Activated T-helper 9 cell treated with anti-CD3 and anti-CD28 coated beads, Interleukin-2, amount 50 U/mL, for 16 hours (primary cell): ENCODE measurements around the gene IFNLR1.

Experiments
- DNase-seq: peaks from one replicate; pipeline ENCODE4 v3.0.0-alpha.2; 2020; ENCODE audit warnings: low read depth

The IFNLR1 gene

DNA sequence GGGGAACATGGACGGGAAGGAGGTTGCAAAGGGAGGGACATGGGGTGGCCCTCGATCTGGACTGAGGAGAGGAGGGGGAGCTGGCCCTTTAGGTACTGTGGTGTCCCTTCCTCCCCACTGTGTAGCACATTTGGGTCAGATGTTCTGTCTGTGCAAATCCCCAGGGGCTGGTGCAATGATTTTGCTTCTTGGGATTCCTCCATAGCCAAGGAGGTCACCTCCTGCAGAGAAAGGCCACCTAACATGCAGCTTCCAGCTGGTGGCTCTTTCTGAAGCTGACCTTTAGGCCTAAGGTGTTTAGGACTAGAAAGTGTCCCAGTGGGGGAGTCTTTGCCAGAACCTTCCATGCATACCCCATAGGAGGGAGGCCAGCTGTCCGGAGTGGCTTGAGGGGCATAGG is 66.1 kb downstream of the IFNLR1 start:
- DNase-seq, result no peak

DNA sequence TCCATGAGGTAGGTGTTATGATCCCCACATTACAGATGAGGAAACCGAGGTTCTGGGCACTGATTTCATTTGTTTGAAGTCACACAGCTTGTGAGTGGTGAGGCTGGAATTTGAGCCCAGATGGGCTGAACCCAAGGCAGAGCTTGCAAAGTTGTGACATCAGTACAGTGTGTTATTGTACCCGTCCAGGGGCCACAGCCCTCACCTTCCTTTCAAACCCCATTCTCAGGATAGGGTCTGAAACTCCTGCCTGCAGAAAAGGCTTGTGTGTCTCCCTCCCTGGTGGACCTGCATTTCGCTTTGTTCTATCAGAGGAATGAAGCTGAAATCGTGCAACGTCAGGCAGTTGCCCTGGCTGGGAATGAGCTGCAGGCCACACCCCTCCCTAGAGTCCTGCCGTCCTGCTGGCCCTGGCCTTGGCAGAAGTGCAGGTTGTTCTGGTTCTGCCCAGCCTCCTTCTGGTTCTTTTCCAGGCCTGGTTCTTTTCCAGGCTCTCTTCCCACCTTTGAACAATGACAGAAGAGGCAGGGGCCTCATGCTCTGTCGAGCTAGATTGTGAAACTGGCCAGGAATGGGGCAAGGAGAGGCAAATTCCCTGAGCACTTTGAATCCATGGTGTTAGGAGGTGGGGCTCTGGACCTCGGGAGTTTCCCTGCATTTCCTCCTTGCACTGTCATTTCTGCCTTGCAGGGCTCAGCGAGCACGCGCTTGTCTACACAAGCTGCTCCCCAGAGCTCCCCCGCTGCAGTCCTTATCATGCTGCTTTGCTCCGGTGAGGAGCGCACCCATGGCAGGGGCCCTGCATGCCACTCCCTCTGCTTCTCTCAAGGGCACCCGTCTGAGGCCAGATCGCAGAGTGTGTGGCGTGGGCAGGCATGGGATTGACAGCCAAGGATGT is 67.0 kb downstream of the IFNLR1 start:
- no peak for DNase-seq

DNA sequence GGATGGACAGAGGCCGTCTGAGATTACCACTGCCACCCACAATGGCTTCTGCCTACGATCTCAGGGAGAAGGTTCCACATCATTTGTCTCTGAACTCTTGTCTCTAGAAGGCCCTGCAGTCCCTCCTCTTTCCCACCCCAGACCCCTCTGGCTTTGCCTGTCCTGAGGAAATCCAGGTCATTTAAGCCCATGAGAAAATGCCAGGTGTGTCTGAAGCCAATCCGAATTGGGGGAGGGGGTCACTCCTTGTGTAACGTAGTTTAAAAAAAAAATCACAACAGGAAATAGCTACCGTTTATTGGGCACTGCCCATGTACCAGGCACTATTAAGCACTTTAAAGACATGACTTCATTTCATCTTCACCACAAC is 67.6 kb downstream of the IFNLR1 start:
- no peak for DNase-seq

DNA sequence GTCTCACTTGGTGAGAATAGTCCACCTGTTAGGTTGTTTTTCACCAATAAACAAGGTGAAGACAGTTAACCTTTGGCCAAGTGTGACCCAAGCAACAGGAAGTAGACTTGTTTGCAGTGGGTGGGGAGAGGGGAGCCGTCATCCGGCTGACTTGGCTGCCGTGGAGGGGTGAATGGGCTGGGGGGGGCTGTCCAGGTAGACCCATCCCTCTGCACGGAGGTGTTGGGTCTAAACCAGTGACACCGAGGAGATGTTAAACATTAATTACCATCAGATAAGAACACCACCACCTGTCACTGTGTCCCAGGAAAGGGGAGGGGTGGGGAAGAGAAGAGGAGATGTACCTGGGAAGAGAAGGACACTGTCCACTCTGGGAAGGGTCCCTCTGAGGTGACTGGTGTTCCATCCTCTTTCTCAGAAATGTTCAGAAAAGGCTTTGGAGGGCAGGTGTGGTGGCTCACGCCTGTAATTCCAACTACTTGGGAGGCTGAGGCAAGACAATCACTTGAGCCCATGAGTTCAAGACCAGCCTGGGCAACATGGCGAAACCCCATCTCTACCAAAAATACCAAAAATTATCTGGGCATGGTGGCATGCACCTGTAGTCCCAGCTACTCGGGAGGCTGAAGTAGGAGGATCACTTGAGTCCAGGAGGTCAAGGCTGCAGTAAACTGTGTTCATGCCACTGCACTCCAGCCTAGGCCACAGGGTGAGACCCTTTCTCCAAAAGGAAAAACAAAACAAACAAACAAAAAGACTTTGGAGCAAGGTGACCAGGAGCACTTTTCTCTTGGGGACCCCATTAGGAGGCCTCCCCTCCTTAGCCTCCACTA is 68.5 kb downstream of the IFNLR1 start:
- DNase-seq, result no peak

DNA sequence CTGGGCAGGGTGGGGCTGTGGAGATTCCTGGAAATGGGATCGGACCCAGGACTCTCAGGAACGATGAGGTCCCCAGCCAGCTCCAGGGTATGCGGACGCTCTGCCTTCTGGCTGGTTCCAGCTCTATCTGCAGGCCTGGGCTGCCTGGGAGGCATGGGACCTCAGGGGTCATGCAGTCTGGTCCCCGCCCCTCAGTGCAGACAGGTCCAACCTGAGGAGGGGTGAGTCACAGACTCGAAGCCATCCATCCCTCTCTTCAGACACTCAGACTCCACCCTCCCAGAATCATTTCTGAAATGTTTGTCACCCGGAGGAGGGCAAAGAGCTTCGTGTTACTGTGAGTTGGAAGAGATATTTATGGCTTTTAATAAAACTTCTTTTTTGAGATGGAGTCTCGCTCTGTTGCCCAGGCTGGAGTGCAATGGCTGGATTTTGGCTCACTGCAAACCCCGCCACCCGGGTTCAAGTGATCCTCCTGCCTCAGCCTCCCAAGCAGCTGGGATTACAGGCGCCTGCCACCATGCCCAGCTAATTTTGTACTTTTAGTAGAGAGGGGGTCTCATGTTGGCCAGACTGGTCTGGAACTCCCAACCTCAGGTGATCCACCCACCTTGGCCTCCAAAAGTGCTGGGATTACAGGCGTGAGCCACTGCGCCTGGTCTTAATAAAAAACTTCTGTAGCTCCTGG is 69.2 kb downstream of the IFNLR1 start:
- no peak for DNase-seq

DNA sequence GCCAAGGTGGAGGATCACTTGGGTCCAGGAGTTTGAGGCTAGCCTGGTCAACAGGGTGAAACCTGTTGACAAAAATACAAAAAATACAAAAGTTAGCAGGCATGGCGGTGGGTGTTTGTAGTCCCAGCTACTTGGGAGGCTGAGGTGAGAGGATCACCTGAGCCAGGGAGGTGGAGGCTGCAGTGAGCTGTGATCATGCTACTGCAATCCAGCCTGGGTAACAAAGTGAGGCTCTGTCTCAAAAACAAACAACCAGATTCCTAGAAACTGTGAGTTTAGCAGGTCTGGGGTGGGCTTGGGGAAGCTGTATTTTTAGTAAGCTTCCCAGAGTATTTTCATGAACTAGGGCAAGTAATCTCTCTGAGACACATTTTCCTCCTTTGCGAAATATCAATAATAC is 70.0 kb downstream of the IFNLR1 start:
- no peak for DNase-seq

DNA sequence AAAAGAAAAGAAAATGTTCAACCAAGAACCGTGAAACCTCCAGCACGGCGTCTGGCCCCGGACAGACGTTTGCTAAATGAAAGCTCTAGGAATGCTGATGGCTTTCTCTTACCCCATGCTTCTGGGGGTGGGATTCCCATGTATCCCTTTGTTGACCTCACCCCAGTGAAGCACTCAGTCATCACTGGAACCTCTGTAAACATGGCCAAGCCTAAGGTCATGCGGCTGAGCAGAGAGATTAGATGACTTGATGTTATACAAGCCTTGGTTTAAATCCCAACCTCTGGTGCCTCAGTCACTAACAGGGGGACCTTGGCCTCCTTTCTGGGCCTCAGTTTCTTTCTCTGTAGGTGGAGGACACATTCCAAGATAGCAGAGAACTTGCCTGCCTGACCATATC is 72.3 kb downstream of the IFNLR1 start:
- no peak for DNase-seq

DNA sequence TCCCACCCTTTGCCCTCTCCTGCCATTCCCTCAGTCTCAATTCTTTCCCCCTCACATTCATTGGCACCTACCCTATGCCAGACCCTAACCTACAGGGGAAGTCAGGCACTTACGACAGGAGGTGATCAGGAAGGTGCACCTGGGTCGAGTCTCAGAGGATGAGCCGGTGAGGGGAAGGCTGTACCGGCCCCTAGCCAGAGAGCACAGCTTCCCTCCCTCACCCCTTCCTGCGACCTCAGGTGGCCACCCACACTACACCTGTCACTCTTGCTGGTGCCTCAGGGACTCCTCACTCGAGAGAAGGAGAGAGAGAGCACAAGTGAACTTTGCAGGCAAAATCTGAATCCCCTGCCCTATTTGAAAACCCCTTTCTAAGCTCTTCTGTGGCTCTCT is 73.5 kb downstream of the IFNLR1 start:
- no peak for DNase-seq

DNA sequence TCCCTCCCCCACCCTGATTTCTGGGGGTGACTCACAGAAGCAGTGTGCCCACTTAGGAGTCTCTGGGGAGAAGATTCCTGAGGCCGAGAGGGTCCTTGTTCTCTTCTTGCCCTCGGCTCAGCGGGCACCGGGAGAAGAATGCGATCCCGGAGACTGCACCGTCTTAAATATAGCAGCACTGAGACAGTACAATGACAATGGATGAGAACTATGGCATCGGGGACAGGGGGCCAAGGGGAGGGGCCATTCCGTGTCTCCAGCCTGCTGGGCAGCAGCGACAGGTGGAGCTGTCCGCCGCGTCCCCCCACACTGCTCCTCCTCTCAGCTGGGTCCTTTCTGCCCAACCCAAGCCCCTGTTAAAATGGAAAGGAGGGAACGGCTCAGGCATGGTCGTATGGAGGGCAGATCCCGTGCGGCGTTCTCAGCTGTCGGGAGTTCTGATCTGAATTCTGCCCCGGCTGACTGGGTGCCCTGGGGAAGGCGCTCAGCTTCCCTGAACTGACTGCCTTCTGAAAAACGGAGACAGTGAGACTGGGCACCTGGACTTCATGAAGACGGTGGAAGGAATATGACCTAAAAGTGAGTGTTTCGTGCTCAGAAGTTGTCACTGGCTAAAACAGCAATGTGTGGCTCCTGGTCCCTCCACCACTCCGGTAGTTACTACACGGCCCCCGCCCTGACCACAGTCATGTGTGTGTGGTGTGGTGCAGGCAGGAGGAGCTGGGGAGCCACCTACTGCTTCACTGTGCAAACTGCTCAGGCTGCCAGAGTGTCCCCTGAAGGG is 74.9 kb downstream of the IFNLR1 start, which contains the start of gene MYOM3:
TSS of gene MYOM3 (minus strand) at position 140 of the 784 bp plus-strand sequence. CDS start 3,499 bp downstream, outside the sequence.
- DNase-seq, result no peak

DNA sequence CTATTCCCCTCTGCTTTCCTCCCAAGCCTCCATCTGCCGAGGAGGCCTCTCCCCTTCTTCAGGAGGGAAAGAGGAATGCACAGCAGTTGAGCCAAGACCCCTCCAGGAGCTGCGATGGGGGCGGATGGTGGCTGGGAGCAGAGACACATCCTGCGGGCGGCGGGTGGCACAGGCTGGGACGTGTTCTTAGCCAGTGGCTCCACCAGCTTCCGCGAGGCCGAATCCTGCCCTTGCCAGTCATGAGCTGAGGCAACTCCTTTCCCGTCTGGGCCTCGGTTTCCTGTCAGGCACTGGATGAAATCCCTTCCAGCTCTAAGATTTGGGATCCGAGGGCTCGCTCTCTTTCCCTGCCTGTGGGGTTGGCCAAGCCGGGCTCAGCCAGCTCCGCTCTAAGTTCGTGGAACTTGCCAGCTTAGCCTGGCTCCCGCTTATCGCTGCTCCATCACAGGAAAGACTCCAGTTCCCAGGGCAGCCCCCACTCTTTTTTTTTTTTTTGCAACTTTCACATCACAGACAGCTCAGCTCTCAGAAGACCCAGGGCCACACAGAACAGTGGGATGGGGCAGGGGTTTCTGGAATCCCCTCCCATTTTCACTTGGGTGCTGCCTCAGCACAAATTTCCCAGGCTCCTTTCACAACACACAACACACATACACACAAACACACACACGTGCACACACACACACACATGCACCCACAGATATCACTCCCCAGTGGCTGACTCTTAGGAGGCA is 75.7 kb downstream of the IFNLR1 start:
- DNase-seq, result no peak

DNA sequence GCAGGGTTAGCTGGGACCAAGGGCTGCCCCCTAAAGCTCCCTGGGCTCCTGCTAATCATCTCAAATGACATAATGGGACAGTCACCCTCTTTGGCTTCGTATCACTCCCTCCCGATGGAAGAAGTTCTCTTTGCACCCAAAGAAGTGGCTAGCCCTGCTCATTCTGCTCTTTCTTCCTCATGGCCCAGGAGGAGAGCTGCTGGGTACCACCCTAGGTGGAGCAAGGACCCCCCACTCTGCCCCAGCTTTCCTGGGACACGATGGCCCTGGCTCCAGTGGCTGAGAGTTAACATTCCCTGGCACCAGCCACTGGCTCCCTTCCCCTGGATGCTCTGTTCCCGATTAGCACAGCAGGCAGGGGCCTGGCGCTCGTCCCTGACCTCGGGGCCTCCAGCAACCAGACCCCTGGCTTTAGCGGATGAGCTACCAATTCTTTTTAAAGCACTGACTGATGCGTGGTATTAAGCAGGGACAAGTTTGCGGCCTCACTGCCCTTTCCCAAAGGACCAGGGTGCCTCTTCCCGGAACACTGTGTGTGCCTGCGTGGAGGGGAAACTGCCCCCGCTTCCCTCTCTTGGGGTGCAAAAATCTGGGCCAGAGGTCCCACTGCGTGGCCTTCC is 76.3 kb downstream of the IFNLR1 start:
- no peak for DNase-seq

DNA sequence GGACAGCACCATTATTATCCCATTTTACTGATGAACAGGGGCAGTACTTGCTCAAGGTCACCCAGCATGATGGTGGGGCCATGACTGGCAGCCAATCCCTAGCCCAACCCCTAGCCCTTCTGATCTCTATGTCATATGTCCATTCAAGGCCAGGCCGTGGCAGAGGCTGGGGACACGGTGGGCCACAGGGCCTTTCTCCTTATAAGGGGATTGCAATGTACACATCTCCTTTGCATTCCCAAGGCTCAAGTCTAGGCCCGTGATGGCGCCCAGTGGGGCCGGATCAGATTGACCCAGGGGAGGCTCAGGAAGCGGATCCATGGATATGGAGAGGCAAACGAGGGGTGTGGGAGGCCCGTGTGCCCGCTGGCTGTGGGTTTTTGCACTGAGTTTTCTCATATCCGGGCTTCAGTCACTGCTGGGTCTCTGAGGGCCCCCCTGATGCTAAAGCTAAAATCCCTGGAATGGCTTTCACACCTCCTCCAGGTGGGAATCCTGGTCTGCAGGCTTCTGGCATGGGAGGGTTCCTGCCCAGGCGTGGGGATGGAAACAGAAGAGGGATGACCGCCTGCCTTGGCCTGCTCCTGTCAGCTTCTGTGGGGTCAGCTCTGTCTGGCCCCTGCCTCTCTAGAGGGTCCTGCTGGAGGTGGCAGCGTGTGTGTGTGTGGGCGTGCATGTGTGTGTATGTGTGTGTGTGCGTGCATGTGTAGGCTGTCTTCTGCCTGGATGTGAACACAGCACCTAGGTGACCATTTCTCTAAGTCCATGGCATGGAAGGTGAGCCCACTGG is 77.2 kb downstream of the IFNLR1 start:
- DNase-seq, result no peak

DNA sequence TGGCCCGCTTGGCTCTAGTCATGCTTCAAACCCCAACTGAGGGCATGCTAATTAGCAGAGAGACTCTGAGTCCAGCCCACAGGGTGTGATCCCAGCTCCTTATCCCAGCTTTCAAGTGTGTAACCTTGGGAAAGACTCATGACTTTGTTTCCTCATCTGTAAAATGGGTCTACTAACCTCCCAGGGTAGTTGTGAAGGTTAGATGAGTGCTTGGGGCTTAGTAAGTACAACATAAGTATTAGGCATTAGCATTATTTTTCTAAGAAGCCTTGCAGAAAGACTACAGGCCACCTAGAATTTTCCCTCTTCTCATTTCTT is 78.0 kb downstream of the IFNLR1 start:
- no peak for DNase-seq

DNA sequence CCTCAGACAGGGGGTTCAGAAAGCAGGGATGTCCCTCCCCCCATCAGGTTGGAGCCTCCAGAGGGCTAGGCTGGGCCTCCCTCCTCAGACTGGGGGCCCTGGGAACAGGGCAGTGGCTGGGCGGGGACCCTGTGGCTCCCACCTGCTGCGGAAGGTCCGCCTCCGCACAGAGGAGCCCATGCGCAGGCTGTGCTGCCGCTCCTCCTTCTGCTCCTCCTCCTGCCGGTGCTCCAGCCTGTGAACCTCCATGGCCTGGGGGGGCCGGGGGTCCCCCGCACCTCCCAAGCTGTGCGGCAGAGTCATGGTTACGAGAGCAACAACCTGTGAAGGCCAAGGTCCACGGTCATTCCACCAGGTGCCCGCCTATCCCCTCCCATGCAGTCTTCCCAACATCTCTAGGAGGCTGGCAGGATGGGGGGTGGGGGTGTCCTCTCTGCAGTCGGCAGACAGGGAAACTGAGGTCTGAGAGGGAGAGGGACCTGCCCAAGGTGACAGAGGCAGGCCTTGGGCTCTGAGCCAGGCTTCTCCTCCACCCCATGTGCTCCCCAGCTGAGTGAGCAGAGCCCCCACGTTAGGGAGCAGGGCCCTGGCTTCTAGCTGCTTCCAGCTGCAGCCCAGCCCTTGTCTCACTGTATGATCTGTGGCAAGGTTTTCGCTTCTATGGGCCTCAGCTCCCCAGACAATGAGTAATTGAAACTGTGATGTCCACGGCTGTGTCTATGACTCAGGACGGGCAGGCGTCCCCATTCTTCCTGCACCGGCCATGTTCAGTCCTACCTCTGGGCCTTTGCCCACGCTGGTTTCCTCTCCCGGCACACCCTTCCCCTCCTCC is 78.5 kb downstream of the IFNLR1 start:
- no peak for DNase-seq

DNA sequence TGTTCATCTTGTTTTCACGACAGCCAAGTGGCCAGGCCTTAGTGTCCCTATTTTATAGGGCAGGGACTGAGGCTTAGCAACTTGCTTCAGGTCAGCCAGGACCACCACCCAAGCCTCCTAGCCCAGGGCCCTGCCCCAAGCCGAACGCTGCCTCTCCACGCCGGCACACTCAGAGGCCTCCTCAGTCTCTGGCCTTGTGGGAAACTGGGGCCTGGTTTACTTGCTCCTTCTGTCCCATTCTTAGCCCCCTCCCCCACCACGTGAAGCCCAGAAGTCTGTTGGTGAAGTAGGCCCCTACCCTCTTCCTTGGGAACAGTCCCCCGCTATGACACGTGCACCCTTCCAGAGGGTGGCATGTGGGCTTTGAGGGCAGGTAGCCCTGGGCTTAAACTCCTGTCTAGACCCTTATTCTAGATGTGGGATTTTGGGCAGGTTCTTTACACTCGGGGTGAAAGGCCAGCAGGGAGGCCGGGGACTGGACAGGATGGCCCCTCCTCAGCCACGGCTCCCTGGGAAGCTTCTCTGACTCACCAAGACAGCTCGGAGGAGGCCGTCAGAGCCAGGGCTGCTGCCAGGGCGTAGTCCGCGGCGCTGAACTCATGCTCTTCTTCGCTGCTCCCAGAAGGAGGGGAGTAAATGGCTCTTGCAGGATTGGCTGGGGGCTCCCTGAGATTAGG is 79.5 kb downstream of the IFNLR1 start:
- DNase-seq, result no peak

DNA sequence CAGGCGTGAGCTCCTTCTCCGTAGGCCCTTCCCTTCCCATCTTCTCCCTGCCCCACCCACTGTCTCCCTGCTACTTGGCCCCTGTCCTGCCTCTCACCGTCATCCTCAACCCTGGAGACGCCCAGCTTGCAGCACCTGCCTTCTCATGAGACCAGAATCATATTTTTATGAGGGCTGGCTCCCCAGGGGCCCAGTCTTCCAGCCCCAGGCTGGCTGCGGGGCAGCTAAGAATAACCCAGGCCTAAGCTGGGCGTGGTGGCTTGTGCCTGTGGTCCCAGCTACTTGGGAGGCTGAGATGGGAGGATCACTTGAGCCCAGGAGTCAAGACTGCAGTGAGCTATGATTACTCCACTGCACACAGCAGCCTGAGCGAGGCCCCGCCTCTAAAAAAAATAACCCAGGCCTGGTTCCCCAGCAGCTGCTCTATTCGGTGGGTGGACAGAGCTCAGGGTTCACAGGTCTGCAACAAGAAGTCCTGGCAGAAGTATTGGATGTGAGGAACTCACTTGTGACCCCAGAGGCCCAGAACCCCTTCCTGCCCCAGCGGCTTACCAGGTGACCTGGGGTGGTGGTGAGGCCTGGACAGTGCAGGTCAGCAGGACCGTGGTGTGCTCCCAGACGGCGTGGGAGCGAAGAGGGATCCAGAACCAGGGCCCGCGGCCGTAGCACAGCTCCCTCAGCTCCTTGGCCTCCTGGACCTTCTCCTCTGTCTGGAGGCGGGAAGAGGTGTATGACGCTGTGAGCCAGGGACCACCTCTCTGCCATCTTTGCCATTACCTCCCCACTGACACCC is 81.5 kb downstream of the IFNLR1 start:
- no peak for DNase-seq

DNA sequence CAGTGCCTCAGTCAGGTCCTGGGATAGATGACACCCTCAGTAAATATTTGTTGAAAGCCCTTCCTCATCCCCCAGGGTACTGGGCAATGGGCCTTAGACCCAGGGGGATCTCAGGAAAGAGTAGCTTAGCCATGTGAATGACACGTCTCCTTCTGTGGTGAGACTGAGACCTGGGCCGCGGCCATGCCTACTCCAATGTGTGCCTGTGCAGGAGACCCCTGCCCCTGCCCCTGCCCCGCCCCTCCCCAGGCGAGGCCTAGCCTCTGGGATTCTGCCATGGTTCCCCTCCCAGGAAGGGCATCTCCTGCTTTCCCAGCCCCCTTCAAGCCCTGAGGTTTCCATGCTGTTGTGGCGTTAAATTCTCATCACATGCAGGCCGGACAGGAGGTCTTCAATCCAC is 82.2 kb downstream of the IFNLR1 start:
- no peak for DNase-seq
